Neural cell (in vitro differentiated cells): Measurements from ENCODE around the gene TMEM115. TPM values are rescaled to one million over a fixed set of nuclear protein-coding genes. Genes with fewer than 3 reads are reported as not detected.

ENCODE experiments used
- H2AFZ ChIP-seq: fragments of 200-600, 300-800 bp; sonication (generic), shearing (Covaris generic); 2 replicates; pipeline ENCODE4 v1.6.0; 2014; ENCODE audit warnings: low read depth, mild to moderate bottlenecking, antibody characterized with exemption, low read length, moderate library complexity
- H3F3A ChIP-seq: fragments of 200-600 bp; shearing (Covaris generic); 2 replicates; pipeline ENCODE4 v1.6.1; 2016; ENCODE audit warnings: mild to moderate bottlenecking, moderate library complexity, mixed read lengths, antibody characterized with exemption, low read length; ENCODE audit not compliant: insufficient read depth, poor library complexity, severe bottlenecking
- H3K27ac ChIP-seq: fragments of 200-600, 300-800 bp; sonication (generic), shearing (Covaris generic); 2 replicates; pipeline ENCODE4 v1.5.1; 2014; ENCODE audit warnings: mild to moderate bottlenecking, low read length, moderate library complexity
- H3K27me3 ChIP-seq: fragments of 300-800, 200-600 bp; sonication (generic), shearing (Covaris generic); 2 replicates; pipeline ENCODE4 v1.6.0; 2014; ENCODE audit warnings: mild to moderate bottlenecking, low read depth, low read length, moderate library complexity; ENCODE audit not compliant: insufficient read depth
- H3K36me3 ChIP-seq: fragments of 300-800, 200-600 bp; sonication (generic), shearing (Covaris generic); 2 replicates; pipeline ENCODE4 v1.5.1; 2014; ENCODE audit warnings: mild to moderate bottlenecking, antibody characterized with exemption, low read length, moderate library complexity; ENCODE audit not compliant: insufficient read depth
- H3K4me2 ChIP-seq: fragments of 300-800, 200-600 bp; sonication (generic), shearing (Covaris generic); 2 replicates; pipeline ENCODE4 v1.6.0; 2014; ENCODE audit warnings: mild to moderate bottlenecking, low read length
- H3K4me3 ChIP-seq: fragments of 300-800, 200-600 bp; sonication (generic), shearing (Covaris generic); 2 replicates; pipeline ENCODE4 v1.5.1; 2014; ENCODE audit warnings: mild to moderate bottlenecking, low read length, moderate library complexity
- H3K79me2 ChIP-seq: fragments of 200-600 bp; shearing (Covaris generic); replicated peaks from 2 replicates; pipeline ENCODE4 v1.6.0; 2014; ENCODE audit warnings: mild to moderate bottlenecking, low read length, moderate library complexity; ENCODE audit not compliant: insufficient read depth
- H3K9ac ChIP-seq: fragments of 300-800, 200-600 bp; sonication (generic), shearing (Covaris generic); 2 replicates; pipeline ENCODE4 v1.6.1; 2016; ENCODE audit warnings: mild to moderate bottlenecking, low read length, mixed read lengths
- H3K9me2 ChIP-seq: fragments of 200-600 bp; shearing (Covaris generic); 2 replicates; pipeline ENCODE4 v1.6.1; 2016; ENCODE audit warnings: mild to moderate bottlenecking, low read length, mixed read lengths; ENCODE audit not compliant: insufficient read depth
- H3K9me3 ChIP-seq: fragments of 200-600, 300-800 bp; sonication (generic), shearing (Covaris generic); 2 replicates; pipeline ENCODE4 v1.6.1; 2016; ENCODE audit warnings: mild to moderate bottlenecking, mixed run types, low read length, moderate library complexity, mixed read lengths
- H4K20me1 ChIP-seq: fragments of 200-600 bp; shearing (Covaris generic); 2 replicates; pipeline ENCODE4 v1.6.1; 2016; ENCODE audit warnings: mild to moderate bottlenecking, mixed run types; ENCODE audit not compliant: insufficient read depth
- CTCF ChIP-seq: fragments of 450-650 bp; IDR thresholded peaks from 2 replicates; pipeline ENCODE4 v1.5.1; 2014; ENCODE audit warnings: antibody characterized with exemption, mild to moderate bottlenecking, moderate library complexity; ENCODE audit not compliant: poor library complexity, severe bottlenecking
- EP300 ChIP-seq: fragments of 450-650 bp; conservative IDR thresholded peaks from 2 replicates; pipeline ENCODE4 v1.6.1; 2014; ENCODE audit warnings: antibody characterized with exemption, mild to moderate bottlenecking, moderate library complexity; ENCODE audit not compliant: poor library complexity, severe bottlenecking
- EZH2 ChIP-seq: fragments of 200-600, 300-800 bp; shearing (Covaris generic), sonication (generic); IDR thresholded peaks from 2 replicates; pipeline ENCODE4 v1.6.1; 2014; ENCODE audit warnings: antibody characterized with exemption, low read length, borderline replicate concordance, mild to moderate bottlenecking; ENCODE audit not compliant: insufficient read depth, poor library complexity, severe bottlenecking
- MXI1 ChIP-seq: fragments of 450-650 bp; conservative IDR thresholded peaks from 2 replicates; pipeline ENCODE4 v1.6.1; 2014; ENCODE audit warnings: antibody characterized with exemption, mild to moderate bottlenecking; ENCODE audit not compliant: poor library complexity, severe bottlenecking
- POLR2AphosphoS5 ChIP-seq: IDR thresholded peaks from 2 replicates; pipeline ENCODE4 v1.6.1; 2012
- RAD21 ChIP-seq: fragments of 450-650 bp; conservative IDR thresholded peaks from 2 replicates; pipeline ENCODE4 v1.6.1; 2014; ENCODE audit warnings: antibody characterized with exemption, mild to moderate bottlenecking, moderate library complexity
- SMC3 ChIP-seq: fragments of 450-650 bp; conservative IDR thresholded peaks from 2 replicates; pipeline ENCODE4 v1.6.1; 2014; ENCODE audit warnings: antibody characterized with exemption, mild to moderate bottlenecking, moderate library complexity; ENCODE audit not compliant: poor library complexity
- TAF1 ChIP-seq: IDR thresholded peaks from 2 replicates; pipeline ENCODE4 v1.6.1; 2012; ENCODE audit warnings: low read depth
- polyA plus RNA-seq: library from polyadenylated mRNA; depleted of rRNA; stranded (reverse); fragments of >200 nt; gene quantifications from 2 replicates; pipeline ENCODE4 v1.2.3, GENCODE V29; 2014
- TF ChIP-seq, protein P1 (sequence below): IDR thresholded peaks from 2 replicates; pipeline ENCODE4 v1.6.1; 2012; ENCODE audit warnings: borderline replicate concordance

TMEM115 gene
- polyA plus RNA-seq, 1 donor from 2014 or later: 17.8 TPM

- H3K9ac ChIP-seq: no peak overlapping the region
- no peaks in the 10 kb centered on the region for H3F3A ChIP-seq
- H3K4me2 ChIP-seq: no peak overlapping the region
- TF ChIP-seq RAD21 (no peak), TAF1 (no peak), SMC3 (no peak), EP300 (no peak), MXI1 (no peak), POLR2AphosphoS5 (no peak), EZH2 (no peak)
- TF ChIP-seq, protein P1, sequence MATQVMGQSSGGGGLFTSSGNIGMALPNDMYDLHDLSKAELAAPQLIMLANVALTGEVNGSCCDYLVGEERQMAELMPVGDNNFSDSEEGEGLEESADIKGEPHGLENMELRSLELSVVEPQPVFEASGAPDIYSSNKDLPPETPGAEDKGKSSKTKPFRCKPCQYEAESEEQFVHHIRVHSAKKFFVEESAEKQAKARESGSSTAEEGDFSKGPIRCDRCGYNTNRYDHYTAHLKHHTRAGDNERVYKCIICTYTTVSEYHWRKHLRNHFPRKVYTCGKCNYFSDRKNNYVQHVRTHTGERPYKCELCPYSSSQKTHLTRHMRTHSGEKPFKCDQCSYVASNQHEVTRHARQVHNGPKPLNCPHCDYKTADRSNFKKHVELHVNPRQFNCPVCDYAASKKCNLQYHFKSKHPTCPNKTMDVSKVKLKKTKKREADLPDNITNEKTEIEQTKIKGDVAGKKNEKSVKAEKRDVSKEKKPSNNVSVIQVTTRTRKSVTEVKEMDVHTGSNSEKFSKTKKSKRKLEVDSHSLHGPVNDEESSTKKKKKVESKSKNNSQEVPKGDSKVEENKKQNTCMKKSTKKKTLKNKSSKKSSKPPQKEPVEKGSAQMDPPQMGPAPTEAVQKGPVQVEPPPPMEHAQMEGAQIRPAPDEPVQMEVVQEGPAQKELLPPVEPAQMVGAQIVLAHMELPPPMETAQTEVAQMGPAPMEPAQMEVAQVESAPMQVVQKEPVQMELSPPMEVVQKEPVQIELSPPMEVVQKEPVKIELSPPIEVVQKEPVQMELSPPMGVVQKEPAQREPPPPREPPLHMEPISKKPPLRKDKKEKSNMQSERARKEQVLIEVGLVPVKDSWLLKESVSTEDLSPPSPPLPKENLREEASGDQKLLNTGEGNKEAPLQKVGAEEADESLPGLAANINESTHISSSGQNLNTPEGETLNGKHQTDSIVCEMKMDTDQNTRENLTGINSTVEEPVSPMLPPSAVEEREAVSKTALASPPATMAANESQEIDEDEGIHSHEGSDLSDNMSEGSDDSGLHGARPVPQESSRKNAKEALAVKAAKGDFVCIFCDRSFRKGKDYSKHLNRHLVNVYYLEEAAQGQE: no peak
- H3K9me3 ChIP-seq: no peaks in the 10 kb centered on the region
- no peak overlapping the region for H3K27ac ChIP-seq
- no peaks in the 10 kb centered on the region for H3K79me2 ChIP-seq
- no peak overlapping the region for H2AFZ ChIP-seq
- H4K20me1 ChIP-seq: no peaks in the 10 kb centered on the region
- no peaks in the 10 kb centered on the region for H3K9me2 ChIP-seq
- H3K4me3 ChIP-seq: no peak overlapping the region
- no peaks in the 10 kb centered on the region for H3K27me3 ChIP-seq
- H3K36me3 ChIP-seq: no peaks in the 10 kb centered on the region
Observed at GRCh38 chr3:50373146-50374051, 14.1 kb upstream of the TMEM115 start.

DNA sequence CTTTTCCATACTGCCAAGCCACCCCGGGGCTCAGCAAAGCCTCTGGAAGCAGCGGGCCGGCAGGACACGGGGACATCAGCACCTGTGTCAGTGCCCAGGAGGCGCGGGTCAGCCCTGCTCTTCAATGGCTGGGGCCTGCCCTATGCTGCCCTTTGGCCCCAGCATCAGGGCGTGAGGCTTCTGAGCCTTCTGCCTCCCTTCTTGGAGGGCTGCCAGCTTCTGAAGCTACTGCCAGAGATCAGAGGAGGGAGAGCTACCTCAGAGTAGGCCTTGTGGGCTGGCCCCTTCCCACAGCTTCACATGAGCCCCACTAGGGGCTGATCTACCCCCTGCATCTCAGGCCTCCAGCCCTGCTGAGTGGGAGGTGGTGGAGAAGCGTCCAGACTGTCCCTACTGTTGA lies 13.0 kb upstream of the TMEM115 start:
- Histone ChIP-seq H3K9me2 (no peaks in the 10 kb centered on the region), H4K20me1 (no peaks in the 10 kb centered on the region), H3F3A (no peaks in the 10 kb centered on the region), H3K36me3 (peaks cover 1% of the 10 kb centered on the region), H3K4me3 (no peak overlapping the region), H3K79me2 (no peaks in the 10 kb centered on the region), H3K9me3 (no peaks in the 10 kb centered on the region), H2AFZ (no peak overlapping the region), H3K4me2 (no peak overlapping the region), H3K9ac (no peak overlapping the region), H3K27me3 (no peaks in the 10 kb centered on the region), H3K27ac (no peak overlapping the region)
- TF ChIP-seq CTCF: no peak
- TF ChIP-seq EZH2: no peak
- no peak for TF ChIP-seq POLR2AphosphoS5
- no peak for TF ChIP-seq TAF1
- TF ChIP-seq EP300: no peak
- no peak for TF ChIP-seq MXI1
- TF ChIP-seq, protein P1: no peak
- TF ChIP-seq RAD21: no peak
- no peak for TF ChIP-seq SMC3
